Hematopoietic multipotent progenitor cell treated with erythropoietin and hydrocortisone succinate and interleukin-3 and kit ligand, for 6 days (in vitro differentiated cells): ENCODE measurements around the gene CLDN7.
A peak's percentile ranks its signal among the peaks of the same experiment; 100 is the strongest.

Source experiments
- DNase-seq: peaks from one replicate; pipeline ENCODE4 v3.0.0-alpha.2; 2015

CLDN7 gene

DNA sequence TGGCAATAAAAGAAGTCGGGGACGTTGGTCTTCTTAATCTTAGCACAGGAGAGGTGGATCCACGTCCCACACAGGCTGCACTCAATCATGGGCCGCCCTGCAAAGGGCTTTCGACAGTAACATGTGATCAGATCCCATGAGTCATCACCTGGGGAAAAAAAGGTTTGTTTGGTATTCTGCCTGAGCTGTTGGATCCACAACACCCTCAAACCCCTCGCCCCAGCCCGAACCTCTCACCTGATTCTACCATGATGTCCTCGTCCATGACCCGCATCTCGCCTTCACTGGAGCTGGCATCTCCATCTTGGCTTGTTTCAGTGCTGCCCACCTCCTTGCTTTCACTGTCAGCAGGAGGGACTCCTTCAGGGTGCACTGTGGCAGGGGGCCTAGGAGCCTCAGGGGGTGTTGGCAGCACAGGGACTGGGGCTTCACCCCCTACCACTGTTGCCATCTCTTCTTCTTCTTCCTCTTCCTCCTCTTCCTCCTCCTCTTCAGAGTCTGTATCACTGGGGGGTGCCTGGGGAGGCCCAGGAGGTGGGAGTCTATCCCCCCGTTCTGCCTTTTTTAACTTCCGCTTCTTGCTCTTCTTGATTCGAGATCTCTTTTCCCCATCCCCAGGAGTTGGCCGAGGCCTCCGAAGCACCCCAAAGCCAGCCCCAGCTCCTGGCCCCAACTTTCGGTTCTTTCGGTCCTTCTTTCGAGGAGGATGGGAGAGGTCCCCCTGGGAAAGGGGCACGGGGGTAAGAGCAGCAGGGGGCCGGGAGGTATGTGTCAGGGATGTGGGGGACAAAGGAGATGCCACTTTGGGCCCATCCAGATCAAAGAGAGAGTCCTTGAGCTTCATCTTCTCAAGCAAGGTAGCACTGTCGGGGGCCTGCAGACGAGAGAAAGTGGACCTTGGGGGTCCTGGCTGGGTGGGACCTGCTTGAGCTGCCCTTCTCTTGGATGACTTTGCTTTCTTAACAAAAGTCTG lies 26.3 kb downstream of the CLDN7 start:
- peak; percentile 50 for DNase-seq

- peak; percentile 98 for DNase-seq
These were observed 28.0 kb downstream of the CLDN7 start, which contains the start of gene DVL2 for GRCh38 chr17:7234083-7234951. Gene DVL2 (minus strand): TSS chr17:7234517. CDS start chr17:7234262, 255 bp downstream.

DNA sequence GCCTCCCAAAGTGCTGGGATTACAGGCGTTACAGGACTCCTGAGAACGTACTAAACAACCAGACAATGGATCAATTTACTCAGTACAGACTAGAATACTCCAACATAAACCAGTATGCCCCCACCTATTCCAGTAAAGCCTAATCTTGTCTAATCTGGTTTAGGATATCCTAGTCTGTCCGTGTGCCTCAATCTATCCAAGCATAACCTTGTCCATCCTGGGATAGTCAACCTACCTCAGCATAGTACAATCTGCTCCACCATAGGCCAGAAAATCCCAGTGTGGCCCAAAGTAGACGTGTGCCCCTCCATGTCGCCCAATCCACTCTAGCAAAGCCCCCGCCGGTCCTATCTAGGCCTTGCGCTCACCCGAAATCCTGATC lies 28.6 kb downstream of the CLDN7 start:
- DNase-seq, result no peak

DNA sequence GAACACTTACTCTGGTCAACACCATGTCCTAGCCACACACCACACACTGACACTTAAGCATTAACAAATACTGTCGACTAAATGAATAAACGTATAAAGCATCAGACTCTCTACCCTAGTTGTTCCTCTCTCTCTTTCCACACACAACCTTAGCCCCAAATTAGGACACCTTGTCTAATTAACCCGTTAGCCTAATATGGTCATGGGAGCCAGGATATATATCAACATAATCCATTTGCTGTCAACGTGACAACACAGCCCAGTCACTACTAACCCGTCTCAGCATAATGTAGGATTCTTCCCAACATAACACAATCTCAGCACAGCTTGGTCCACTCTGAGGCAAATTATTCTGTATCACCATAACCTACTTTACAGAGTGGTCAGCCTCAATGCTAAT lies 30.2 kb downstream of the CLDN7 start:
- DNase-seq, result no peak

DNA sequence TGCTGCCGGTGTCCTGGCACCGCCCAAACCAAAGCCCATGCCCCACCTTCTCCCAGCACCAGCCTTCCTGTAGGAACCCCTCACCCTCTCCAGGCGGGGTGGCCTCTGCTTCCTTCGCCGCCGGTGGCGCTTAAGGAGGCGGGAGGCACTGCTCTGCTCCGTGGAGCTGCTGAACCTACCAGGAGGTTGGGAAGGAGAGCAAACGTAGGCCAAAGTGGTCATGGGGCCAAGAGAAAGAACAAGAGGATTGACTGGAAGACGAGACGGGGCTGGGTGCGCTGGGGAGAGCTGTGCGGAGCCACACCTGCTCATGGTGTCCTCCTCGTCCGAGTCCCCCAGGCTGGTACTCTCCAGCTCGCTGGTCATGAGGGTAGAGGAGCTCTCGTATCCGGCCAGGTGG lies 32.8 kb downstream of the CLDN7 start:
- no peak for DNase-seq

DNA sequence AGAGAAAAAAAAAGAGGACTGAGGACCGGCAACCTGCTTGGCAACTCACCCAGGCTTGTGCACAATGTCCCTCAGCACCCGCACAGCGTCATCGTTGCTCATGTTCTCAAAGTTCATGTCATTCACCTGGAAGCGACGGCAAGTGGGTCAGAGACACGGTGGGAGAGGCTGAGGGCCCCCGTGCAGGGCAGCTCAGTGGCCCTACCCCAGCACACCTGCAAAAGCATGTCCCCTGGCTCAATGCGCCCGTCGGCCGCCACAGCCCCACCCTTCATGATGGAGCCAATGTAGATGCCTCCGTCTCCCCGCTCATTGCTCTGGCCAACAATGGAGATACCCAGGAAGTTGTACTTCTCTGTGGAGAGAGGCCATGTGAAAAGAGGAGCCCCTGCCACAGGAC lies 33.4 kb downstream of the CLDN7 start:
- DNase-seq, result no peak

- DNase-seq, result no peak
These were observed 35.3 kb downstream of the CLDN7 start for GRCh38 chr17:7226721-7227710.

- no peak for DNase-seq
These were observed 36.5 kb downstream of the CLDN7 start for GRCh38 chr17:7225711-7226331.

- DNase-seq, result no peak
These were observed 37.6 kb downstream of the CLDN7 start for GRCh38 chr17:7224661-7225111.

DNA sequence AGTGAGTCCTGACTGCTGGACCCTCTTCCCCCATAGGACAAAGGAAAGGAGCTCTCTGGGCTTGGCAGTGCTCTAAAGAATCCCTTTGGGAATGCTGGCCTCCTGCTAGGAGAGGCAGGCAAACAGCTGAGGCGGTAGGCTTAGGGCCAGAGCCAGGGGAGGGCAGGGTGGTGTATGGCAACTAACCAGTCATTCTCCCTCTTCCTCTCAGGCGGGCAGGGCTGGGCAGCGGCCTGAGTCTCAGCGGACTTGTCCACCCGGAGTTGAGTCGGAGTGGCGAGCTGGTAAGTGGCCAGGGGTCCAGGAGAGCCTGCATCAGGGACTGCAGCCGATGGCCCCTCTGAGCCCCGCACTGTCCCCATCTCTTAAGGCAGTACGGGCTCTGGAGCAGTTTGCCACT lies 38.2 kb downstream of the CLDN7 start:
- DNase-seq, result no peak

- no peak for DNase-seq
These were observed 38.9 kb downstream of the CLDN7 start for GRCh38 chr17:7223375-7223774.

DNA sequence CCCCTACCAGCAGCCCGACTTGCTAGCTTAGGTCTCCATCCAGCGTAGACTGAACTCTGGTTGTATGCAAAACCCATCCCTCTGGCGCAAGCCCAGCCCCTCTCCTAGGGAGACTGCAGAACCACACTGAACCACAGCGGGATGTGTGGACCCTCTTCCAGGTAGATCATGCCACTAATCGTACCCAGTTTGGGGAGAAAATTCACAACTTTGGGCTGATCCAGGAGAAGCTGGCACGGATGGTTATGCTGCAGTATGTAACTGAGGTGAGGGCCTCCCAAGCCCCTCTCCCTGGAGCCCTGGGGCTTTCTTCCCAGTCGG lies 39.3 kb downstream of the CLDN7 start:
- DNase-seq, result no peak

GRCh38 chr17:7222093-7222971 lies 39.9 kb downstream of the CLDN7 start:
- DNase-seq, result no peak

- no peak for DNase-seq
These were observed 40.8 kb downstream of the CLDN7 start for GRCh38 chr17:7221278-7222092.

DNA sequence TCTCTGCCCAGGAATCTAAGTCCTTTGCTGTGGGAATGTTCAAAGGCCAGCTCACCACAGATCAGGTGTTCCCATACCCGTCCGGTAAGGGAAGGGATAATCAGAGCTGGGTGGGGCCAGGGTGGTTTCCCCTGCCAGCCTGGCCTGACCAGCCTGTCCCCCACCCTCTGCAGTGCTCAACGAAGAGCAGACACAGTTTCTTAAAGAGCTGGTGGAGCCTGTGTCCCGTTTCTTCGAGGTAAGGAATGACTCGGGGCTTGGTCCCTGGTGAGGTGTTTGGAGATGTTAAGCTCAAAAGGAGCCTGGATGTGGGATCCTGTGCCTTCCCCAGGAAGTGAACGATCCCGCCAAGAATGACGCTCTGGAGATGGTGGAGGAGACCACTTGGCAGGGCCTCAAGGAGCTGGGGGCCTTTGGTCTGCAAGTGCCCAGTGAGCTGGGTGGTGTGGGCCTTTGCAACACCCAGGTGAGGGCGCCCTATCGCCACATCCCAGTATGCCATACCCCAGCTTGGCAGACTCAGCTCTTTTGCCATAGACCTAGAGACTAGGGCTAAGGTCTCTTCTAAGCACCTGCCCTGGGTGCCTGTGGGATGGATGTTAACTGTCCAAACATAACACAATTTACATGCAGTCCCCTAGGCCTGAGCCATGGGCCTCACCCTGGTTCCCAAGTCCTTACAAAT lies 41.5 kb downstream of the CLDN7 start:
- DNase-seq, result peak; percentile 90

- DNase-seq, result peak; percentile 92
These were observed 42.3 kb downstream of the CLDN7 start, which contains the start of the genes ACADVL and DLG4 for GRCh38 chr17:7219812-7220592. Gene ACADVL (plus strand): TSS chr17:7219938. CDS start chr17:7219985, 47 bp downstream. Gene DLG4 (minus strand): TSS chr17:7219836.

DNA sequence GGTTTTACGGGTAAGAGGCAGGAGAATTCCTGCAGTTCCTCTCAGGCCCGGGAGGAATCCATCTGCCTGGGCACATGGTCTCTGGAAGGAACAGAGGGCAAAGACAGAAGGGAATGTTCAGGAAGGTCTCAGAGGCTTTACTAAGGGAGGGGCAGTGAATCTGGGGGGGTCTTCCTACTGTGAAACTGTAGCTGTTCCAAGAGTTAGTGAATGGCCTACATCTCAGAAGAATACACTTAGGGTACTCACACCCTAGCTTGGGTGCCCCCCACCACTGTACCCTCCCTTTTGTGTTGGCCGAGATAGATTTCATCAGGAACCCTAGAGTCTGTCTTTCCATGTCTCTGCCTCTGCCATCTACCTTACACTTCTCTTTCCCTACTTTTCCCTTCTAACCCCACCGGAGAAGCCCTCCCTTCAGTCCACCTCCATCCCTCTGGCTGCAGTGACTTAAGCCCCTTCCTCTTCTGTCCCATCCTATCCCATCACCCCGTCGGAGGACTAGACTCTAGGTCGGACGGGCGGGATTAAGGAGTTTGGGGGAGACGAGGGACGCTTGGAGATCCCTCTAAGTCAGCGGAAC lies 43.0 kb downstream of the CLDN7 start:
- no peak for DNase-seq

DNA sequence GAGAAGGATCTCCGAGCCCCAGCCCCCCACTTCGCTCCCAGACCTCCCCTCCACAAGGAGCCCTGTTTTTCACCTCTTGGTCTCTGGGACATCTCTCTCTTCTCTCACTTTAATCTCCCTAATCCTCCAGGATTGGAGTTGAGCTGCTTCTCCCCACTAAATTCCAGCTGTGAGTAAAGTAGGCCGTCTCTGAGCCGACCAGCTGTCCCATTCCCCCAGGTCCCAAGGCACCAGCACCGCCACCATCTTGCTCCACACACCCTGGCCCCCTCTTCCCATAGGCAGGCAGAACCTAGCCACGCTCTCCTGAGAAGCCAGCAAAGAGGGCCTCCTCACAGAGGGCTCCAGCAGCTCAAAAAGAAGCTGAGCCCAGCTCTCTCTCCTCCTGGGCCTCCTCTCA lies 43.5 kb downstream of the CLDN7 start:
- DNase-seq, result no peak
